Renal cortical epithelial cell (primary cell): ENCODE measurements around the gene FHOD3. TPM values are rescaled to one million over a fixed set of nuclear protein-coding genes. Genes with fewer than 3 reads are reported as not detected.
"Not testable (repeated sequence)": the region's sequence is repeated elsewhere in the genome, so short reads cannot be mapped to it uniquely, and the experiment has no call there.

Source experiments
- DNase-seq: peaks from one replicate; pipeline ENCODE4 v3.0.0-alpha.2; 2011; ENCODE audit warnings: low read depth
- total RNA-seq: library from RNA; depleted of rRNA; stranded (reverse); fragments of >200 nt; gene quantifications from 2 replicates; pipeline ENCODE4 v1.2.3, GENCODE V29; 2014

FHOD3 gene
- total RNA-seq, 1 donor from 2014 or later, result 117 TPM

- DNase-seq, result peak; percentile 67
These were observed 53.4 kb downstream of the FHOD3 start for GRCh38 chr18:36350839-36351469.

DNA sequence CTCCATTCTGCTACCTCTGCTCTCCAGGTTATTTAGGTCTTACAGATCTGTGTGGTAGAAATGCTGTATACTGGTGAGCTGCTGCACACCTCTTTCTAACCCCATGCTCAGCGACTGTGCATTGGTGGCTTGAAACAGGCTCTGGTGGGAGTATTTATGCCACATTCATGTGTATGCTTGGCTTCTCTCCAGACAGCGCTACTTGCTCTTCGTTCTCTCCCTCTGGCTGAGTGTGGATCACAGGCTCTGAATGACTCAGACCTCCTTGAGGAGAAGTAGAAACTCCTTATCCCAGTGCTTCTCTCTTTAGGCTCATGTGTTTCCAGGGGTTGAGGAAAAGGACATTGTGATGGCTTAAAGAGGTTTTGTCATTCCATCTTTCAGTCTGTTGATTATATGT is 54.9 kb downstream of the FHOD3 start:
- peak; percentile 96 for DNase-seq

DNA sequence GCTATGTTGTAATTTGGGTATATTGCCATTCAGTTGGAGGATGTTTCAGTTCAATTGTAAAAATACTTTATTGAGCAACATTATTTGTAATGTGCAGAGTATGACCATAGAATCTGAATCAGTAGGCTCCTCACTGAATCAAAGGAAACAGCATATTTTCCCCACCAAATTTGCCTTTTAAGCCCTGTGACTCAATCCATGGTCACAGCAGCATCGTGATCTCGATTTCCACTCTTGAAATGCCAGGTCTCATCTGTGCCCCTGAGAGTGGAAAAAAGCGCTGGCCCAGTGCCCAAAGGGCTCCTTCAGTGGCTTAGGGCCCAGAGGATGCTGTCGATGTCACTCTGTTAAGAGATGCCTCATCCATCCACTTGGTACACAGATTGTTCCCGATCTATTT is 57.5 kb downstream of the FHOD3 start:
- peak; percentile 59 for DNase-seq

GRCh38 chr18:36355511-36355910 is 58.0 kb downstream of the FHOD3 start:
- no peak for DNase-seq

DNA sequence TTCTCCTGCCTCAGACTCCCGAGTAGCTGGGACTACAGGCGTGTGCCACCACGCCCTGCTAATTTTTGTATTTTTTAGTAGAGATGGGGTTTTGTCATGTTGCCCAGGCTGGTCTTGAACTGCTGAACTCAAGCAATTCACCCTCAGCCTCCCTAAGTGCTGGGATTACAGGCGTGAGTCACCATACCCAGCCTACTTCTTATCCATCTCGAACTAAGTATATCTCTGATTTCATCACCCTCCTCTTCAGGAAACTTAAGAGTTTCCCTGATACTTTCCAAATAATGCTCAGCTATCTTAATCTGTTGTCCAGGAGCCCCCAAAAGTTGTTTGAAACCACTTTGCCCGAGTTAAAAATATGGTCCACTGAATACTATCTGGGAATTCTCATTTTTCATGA is 59.2 kb downstream of the FHOD3 start:
- DNase-seq, result not testable (repeated sequence)

- no peak for DNase-seq
These were observed 60.6 kb downstream of the FHOD3 start for GRCh38 chr18:36358141-36358540.

- DNase-seq, result no peak
These were observed 62.9 kb downstream of the FHOD3 start for GRCh38 chr18:36360256-36360909.

DNA sequence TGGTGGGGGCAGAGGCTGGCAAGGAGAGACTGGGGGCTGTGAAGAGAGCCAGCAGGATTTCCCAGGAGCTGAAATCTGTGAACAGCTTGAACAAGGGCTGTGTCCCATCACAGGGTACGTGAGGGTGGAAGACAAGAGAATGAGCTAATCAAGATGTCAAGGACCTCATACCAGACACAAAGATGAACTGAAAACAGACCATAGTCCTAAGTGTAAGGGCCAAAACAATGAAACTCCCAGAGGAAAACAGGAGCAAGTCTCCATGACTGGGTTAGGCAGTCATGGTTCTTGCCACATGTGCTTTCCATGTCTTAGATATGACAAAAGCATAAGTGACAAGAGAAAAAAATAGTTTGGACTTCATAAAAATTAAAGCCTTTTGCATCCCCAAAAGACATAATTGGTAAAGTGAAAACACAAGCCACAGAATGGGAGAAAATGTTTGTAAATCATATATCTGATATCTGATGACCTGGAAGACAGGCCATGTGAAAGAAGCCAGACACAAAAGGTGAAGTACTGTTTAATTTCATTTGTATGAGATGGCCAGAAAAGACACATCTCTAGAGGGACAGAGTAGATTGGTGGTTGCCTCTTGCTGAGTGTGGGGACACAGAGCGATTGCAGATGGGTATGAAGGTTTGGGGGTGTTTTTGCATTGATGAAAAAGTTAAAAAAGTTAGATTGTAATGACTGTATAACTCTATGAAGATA is 67.6 kb downstream of the FHOD3 start:
- DNase-seq, result no peak

DNA sequence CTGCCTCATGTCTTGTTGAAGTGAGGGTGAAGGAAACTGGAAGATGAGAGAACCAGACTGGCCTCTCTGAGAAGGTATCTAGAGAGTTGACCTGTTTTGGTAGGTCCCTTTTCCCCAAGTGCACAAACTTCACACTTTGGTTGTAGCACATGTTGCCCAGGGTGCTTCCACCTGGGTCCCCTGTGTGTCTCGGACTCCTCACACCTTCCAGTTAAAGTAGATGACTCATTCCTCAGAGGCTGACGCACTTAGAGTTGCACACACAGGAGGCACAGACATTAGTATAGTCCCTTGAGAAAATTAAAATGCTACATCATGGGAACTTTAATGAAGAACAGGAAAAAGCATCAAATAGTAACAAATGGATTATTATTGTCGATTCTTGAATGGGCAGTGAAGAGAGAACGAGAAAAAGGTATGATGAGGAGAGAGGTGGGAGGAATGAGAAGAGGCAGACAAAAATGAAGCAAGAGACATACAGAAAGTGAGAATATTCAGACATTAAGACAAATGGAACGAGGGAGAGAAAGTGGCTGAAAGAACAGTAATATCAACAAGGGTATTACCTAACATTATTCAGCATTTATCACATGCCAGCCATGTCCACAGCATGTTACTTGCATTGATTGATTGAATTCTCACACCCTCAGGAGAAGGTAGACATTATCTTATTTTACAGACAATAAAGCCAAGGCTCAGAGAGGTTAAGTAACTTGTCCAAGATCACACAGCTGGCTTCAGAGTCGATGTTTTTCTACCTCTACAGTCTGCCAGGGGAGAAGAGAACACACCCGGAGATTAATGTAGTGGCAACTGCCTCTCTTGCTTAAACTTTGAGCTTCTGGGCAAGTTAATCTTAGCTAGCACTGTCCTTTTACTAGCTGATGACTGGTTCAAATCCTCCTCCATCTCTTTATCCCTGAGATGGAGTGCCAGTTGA is 68.6 kb downstream of the FHOD3 start:
- DNase-seq, result no peak

- no peak for DNase-seq
These were observed 69.7 kb downstream of the FHOD3 start for GRCh38 chr18:36366994-36367839.

DNA sequence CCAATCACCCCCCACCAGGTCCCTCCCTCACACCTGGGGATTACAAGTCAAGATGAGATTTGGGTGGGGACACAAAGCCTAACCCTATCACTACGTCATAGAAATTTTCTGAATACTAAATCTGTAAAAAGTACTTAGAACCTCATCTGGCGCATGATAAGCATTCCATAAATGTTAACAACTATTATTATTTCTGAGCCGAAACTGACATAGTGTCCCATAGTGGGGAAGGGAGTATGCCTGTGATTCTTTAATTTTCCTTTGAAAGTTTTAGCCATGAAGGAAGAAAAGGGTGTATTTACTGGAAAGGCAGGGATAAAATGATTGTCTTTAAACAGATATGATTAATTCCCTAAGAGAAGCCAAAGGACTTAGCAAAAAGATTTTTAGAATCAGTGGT is 71.4 kb downstream of the FHOD3 start:
- no peak for DNase-seq

DNA sequence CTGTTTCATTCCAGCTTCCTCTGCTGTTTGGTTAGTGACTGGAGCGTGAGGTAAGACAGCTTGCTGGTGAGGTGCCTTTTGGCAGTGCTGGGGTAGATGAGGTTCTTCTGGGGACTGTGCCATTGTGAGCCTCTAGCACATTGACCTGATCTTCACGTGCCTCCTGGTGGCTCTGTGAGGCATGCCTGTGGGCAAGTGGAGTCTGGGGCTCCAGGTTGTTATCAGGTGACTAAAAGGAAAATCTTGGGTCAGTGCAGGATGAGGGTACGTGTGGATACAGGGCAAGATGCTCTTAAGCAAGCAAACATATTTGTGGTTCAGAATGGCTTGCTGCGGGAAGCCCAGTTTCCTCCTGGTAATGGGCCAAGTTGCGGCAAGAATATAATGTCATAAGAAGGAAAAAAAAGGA is 75.4 kb downstream of the FHOD3 start:
- no peak for DNase-seq

GRCh38 chr18:36374262-36374661 is 76.7 kb downstream of the FHOD3 start:
- DNase-seq, result no peak

- DNase-seq, result no peak
These were observed 77.6 kb downstream of the FHOD3 start for GRCh38 chr18:36375118-36375517.

DNA sequence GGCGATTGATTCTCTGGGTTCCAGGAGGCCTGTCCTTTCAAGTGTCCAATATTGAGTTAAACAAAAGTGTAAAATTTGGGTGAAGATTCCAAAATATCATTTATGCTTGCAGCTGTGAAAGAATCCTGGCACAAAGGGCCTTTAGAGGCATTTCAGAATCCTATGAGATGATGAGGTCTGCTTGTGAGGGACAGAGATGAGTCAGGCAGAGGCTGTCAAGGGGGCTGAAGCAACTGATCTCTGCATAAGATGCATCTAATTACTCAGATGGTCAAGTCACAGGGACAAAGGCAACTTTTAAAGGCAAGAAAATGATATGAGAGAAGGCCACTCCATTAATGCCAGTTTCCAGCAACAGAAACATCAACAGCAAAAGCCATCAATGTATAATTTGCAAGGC is 78.8 kb downstream of the FHOD3 start:
- no peak for DNase-seq

GRCh38 chr18:36377626-36378025 is 80.1 kb downstream of the FHOD3 start:
- DNase-seq, result no peak

DNA sequence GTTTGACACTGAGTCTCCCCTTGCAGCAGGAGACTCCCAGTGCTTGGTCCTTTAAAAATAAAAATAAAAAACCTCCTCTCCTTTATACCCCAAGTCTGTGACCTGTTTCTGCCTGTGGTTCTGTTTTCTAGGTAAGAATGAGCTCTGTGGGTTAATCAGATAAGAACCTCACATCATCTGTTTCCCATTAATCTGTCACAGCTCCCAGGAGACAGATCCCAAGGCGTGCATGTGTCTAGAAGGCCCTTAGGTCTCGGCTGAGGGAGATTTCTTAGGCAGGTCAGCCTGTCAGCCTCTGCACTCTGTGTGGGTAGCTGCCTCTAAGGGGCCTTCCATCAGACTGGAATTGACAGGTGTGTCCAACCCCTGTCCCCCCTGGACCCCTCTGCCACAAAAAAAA is 80.7 kb downstream of the FHOD3 start:
- no peak for DNase-seq

GRCh38 chr18:36379435-36379984 is 82.0 kb downstream of the FHOD3 start:
- DNase-seq, result no peak

DNA sequence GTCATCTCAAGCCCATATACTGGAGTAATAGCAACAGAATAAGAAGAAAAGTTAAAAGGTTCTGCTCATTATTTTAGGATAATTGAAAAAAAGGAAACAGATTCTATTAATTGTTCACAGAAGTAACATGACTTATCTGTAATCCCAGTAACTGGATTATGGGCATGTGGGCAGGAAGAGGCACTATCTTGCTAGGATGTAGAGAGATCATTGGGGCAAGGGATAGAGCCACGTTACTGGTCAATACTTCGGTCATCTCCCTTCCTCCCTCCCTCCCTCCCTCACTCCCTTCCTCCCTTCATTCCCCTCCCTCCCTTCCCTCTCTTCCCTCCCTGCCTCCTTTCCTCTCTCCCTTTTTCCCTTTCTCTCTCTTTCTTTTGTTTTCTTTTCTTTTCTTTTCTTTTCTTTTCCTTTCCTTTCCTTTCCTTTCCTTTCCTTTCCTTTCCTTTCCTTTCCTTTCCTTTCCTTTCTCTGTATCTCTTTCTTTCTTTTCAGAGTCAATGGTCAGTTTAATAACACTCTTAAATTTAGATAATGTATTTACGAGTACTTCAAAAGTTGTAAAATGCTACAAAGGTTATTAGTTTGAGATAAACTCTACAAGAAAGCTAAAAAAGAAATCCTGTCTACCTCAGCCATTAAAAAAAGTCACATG is 82.8 kb downstream of the FHOD3 start:
- DNase-seq, result no peak

- DNase-seq, result peak; percentile 61
These were observed 83.6 kb downstream of the FHOD3 start for GRCh38 chr18:36381075-36381474.
